Epithelial cell of prostate (primary cell): Measurements from ENCODE around the gene CBX4.

Source experiments
- DNase-seq: peaks from one replicate; pipeline ENCODE4 v3.0.0-alpha.2; 2011; ENCODE audit warnings: low read depth, low spot score
- H3K27ac ChIP-seq: fragments of 450-650 bp; 2 replicates; pipeline ENCODE4 v1.5.1; 2017; ENCODE audit warnings: mild to moderate bottlenecking

The CBX4 gene

DNA sequence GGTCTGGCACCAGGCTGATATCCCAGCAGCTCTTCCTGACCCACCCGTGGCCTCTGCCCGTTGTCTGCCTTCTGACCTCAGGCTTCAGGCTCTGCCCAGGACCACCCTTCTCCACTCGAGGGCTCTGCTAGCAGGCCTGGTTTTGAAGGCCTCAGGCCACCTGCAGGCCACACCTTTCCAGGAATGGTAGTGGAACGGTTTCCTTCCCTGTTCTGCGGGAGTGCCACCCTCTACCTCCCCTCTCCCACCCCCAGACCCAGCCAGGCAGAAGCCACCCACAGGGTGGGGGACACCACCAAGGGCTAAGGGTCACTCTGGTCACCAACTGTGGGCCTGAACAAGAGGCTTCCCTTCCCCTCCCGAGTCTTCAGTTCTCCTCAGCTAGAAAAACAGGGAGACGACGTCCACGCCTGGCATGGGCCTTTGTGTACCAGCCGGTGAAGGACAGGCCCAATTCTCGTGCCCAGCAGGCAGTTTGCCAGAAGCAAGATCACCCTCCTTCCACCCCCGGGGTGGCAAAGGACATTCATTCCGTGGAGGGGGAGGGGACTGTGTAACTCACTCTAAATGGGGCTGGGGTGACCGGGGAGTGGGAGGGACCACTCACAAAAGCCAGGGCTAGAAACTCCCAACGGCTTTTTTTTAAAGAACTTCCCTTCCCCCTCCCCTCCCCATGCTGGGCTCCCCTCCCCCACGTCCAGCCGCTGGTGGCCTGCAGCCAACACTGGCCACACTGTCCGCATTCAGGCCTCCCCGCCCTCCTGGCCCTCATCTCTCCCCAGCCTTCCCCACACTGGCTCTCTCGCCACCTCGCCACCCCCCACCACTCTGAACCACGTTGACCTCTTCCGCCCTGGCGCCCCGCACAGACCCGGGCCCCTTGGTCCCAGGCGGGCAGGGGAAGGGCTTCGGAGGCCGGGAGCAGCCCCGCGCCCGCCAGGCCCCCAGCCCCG is 7.7 kb downstream of the CBX4 start:
- no peak for DNase-seq
- no peak overlapping the region for H3K27ac ChIP-seq

DNA sequence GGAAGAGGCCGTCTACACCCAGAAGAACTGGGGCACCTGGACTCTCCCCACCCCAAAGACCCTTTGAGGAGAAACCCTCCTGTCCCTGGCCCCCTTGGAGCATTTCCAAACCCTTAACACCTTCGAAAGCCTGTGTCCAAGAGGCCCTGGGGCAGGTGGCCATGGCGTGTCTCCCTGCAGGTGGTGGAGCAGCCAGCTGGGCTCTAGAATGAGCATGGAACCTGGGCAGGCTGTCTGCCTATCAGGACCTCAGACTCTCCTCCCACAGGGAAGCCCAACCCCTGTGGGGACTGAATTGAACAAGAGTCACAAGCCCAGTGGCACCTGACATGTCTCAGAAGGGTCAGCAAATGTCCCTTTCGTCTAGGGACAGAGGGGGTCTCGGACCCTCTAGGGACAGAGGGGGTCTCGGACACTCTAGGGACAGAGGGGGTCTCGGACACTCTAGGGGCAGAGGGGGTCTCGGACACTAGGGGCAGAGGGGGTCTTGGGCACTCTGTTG is 8.4 kb downstream of the CBX4 start:
- no peak overlapping the region for H3K27ac ChIP-seq
- DNase-seq = no peak

DNA sequence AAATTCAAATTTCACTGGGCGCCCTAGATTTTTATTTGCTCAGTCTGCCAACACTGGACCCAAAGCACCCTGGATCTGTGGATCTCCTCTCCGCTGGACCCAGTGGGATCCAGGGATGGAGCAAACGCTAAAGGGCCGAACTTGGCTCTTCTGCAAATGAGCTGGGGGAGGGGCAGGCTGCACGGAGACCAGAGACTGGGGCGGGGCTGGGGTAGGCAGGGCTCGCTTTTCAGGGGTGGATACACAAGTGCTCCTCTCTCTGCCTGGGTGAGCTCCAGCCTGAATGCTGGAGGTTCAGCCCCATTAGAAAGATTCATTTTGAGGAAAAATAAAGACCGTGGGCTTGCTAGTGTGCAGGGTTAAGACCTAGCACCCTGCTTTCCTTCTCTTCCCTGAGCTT is 8.9 kb downstream of the CBX4 start:
- DNase-seq = no peak
- H3K27ac ChIP-seq = no peak overlapping the region

DNA sequence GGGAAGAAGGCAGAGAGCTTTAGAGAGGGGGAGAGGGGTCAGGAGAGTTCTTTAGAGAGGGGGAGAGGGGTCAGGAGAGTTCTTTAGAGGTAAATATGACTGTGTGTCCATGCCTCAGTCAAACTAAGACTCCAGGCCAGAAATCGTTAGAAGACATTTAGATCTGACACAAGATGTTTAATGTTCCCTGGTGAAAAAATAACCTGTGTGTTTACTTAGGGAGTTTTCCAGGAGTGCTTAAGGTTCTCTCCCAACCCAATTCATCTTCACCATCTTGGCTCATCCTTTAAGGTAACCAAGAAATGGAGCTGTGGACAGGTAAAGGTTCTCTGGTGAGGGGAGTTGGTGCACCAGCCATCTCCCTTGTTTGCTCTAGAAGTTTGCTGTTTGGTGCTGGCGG is 9.8 kb downstream of the CBX4 start:
- no peak overlapping the region for H3K27ac ChIP-seq
- DNase-seq = no peak

DNA sequence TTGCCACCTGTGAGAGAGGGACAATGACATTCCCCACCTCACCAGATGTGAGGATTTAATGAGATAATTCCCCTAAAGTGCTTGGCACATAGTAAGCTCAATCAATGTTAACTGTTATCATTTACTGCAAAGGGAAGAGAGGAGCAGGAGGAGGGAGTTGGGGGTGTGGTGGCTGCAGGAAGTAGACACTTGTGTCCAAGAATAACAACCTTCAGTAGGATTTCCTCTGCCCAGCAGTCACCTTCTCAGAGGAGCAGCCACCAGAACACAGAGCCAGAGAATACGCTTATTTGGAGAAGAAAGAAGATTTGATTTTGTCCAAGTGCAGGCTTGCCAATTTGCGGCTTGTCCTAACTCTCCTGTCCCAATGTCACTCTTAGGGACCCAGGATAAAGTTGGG is 10.2 kb downstream of the CBX4 start:
- H3K27ac ChIP-seq = no peak overlapping the region
- no peak for DNase-seq

DNA sequence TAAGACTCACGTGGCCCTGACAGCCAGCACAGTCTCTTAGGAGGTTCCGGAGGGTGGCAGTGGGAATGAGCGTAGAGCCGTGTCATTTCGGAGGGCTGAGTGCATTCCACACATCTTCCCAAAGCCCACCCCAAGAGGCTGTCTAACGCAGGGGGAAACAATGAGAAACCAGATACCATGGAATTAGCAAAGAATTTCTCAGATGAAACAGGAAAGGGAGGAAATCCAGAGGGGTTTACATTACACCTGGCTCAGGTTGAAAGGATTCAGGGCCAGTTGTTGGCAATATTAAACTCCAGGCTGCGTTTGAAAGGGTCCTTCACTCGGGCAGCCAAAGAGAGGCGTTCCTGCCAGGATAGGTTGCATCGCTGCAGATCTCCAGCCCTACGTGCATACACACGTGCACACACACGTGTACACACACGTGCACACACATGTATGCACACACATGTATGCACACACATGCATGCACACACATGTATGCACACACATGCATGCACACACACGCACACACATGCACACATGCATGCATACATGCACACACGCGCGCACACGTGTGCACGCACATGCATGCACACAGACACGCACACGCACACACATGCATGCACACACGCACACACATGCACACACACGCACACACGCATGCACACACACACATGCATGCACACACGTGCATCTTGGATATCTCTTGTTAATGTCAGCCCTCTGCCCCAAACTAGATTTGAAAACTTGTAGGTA is 12.2 kb downstream of the CBX4 start:
- no peak for DNase-seq
- no peak overlapping the region for H3K27ac ChIP-seq

DNA sequence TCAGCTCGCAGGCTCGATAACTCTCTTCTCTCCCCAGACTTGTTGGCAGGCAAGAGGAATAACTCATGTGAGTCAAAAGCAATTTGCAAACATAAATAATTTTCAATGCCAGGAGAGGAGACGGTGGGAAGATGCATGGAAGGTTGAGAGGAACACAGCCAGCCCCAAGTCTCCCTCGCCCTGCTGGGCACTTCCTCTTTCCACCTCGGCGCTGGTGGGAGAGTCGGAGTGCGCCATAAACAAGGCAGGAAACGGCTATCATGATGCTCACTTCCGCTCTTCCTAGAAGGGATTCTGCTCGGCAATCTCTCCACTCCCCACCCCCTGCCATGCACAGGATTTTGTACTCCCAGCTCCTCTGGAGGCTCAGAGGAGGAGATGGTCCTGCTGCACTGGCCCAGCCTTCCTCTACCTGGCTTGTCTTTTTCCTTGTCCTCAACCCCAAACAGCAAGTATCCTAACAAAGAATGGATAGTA is 13.0 kb downstream of the CBX4 start:
- H3K27ac ChIP-seq = no peak overlapping the region
- no peak for DNase-seq

DNA sequence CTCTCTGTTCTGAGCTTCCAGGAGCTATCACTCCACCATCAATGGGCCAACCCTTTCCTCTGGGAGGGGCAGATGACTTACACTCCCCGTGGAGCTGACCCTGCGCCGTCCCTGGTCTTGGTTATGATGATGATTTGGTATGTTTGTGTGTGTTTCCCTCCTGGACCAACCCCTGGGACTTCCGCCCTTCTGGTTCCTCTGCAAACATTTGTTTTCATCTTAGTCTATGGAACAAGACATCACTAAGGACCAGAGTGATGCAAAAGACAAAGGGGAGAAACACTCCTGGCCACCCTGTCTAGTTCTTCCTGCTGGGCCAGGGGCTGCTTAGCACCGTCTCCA is 13.7 kb downstream of the CBX4 start:
- no peak overlapping the region for H3K27ac ChIP-seq
- no peak for DNase-seq

DNA sequence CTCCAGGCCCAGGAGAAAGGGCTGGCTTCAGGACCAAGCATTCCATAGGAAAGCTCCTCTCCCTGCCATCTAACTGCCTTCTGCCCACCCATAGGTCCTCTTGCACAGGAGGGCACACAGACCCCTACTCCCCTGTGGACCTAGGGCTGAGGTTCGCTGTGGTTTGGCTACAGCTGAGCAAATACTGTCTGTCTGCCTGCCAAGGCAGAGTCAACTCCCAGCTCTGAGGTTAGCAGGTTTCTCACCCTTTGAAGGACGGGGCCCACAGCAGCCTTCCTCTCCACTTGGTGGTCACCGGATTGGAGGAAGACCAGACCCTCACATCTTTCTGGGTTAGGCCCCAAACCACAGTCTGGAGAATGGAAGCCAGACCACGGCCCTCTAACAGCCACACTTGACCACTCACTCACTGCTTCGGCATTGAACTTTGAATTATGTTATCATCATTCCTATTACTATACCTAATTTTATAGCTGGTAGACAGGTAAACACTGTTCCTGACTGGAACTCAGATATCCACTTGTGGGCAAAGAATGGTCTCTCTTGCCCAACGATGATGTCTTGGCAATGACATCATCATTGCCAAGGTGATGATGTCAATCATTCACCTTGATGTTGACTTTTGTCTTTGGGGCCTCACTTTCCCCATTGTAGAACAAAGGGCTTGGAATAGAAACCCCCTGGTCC is 14.2 kb downstream of the CBX4 start:
- H3K27ac ChIP-seq = no peak overlapping the region
- no peak for DNase-seq

DNA sequence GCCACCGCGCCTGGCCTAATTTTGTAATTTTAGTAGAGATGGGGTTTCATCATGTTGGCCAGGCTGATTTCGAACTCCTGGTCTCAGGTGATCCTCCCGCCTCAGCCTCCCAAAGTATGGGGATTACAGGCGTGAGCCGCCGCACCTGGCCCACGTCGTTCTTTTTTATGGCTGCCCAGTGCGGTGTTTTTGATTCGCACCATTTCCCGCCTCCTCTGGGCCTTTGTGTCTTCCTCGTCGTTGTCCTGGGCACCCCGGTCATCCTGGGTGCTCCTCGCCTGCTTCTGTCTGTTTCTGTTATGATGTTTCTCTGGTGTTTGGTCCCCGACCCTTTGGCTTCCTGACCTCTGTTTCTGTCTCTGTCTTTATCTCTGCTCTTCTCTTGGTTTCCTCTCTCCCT is 15.0 kb downstream of the CBX4 start:
- DNase-seq = no peak
- no peak overlapping the region for H3K27ac ChIP-seq

DNA sequence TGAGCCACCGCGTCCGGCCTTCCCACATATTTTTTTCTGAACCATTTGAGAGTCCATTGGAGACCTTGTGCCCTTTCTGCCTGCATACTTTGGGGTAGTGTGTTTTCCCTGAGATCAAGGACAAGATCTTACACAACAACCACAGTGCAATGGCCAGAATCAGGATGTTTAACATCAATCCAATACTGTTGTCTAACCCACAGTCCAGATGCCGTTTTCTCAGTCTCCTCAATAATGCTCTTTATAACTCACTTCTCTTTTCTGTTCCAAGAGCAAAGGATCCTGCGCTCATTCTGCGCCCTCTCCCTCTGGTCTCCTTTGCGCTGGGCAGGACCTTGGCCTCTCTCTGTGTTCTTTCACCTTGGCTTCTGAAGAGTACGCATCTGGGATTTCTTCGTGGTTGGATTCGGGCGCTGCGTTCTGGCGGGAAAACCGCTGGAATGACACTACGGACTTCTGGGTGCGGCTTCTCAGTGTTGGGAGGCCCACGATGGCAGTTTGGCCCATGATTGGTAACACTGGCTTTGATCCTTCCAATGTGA is 16.6 kb downstream of the CBX4 start:
- no peak for DNase-seq
- H3K27ac ChIP-seq = no peak overlapping the region

DNA sequence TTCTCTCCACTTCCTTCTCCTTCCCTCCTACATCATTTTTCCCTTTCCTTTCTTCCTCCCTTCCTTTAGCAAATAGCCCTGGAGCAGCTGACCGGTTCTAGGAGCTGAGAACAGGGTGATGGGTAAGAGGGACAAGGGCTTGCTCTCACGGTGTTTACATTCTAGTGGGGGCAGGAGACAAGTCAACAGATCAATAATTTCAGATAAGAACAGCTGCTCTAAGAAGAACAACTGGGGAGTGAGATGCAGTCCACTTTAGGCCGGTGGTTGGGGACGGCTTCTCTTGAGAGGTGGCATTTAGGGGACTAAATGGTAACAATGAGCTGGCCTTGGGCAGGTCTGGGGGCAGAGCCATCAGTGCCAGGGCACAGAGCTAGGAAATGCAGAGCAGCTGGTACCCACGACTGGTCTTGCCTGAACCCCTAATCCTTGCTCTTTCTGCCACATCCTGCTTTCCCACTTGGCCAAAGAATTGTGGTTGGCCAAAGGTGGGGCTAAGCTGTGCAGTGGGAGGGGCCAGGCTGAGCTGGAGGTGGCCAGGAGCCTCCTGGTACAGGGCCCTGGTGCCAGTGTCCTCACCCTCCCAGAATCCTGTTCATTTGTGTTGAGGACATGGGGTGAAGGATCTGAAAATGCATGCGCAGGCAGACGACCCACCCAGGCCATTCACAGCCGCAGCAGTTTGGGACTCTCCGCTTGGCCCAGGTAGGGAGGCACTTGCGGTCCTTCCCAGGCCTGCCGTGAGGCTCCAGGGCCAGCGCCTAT is 17.7 kb downstream of the CBX4 start:
- no peak for DNase-seq
- no peak overlapping the region for H3K27ac ChIP-seq

DNA sequence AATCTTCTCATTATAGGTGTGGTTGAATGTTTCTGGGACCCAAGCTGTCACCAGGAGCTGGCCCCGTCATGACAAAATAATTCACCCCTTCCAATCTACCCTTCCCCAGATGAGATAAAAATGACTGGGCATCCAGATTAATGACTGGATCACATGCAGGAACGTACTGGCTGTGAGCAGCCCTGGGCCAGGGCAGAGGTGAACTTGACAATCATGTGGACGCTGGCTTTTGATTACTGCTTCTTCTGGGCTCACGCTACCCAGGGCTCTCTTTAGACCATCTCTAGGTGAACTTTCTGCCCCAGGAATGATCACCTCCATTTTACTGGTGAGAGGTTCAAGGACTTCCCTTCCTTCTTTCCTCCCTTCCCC is 18.3 kb downstream of the CBX4 start:
- H3K27ac ChIP-seq = no peak overlapping the region

DNA sequence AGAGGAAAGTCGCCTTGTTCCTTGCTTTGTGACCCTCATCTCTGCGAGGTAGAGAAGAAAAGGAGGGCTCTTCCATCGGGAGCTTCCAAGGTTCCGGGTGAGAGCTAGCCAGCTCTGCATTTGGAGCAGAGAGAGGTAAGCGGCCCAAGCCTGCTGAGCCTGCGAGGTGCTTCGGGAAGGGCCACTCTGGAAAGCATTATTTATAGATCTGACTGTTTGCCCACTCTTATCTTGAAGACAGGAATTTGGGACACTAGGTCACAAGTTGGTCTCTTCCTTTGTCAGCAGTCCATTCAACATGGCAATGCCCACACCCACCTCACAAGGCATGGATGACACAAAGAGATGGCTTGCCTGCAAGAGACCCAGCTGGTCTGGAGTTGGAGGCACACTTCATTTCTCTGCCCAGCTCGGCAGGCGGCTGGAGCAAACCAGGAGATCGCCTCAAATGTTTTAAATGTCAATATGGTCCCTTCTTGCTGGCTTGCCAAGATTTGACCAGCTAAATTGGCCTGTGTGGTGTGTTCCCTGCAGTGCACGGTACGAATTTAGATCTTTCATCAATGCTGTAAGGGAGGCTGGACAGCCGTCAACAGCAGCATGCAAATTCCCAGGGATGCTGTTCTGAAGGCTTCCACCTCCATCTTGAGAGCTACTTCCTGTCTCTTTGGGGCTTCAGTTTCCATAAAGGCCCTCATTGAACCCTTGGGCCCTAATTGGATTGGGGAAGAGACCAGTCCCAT is 19.5 kb downstream of the CBX4 start:
- no peak overlapping the region for H3K27ac ChIP-seq

More for the DNA sequence above, 18.3 kb downstream of the CBX4 start:
- no peak for DNase-seq

DNA sequence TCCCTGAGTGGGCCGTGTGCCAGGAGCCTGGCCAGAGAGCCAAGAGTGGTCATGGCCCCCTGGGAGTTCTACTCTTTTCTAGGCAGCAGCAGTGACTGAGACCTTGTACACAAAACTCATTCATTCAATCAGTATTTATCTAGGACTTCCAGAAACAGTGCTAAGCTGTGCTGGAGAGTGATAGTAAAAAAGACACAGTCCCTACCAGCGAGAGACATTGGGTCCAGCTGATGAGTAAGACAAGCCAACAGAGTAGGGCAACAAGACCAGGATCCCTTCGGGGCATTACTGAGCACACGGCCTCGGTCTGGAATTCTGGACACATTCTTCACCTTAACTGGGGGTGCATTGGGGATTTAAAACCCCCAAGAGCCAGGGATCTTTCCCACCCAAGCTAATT is 20.2 kb downstream of the CBX4 start:
- no peak for DNase-seq
- H3K27ac ChIP-seq = no peak overlapping the region

More for the DNA sequence above, 19.5 kb downstream of the CBX4 start:
- no peak for DNase-seq

DNA sequence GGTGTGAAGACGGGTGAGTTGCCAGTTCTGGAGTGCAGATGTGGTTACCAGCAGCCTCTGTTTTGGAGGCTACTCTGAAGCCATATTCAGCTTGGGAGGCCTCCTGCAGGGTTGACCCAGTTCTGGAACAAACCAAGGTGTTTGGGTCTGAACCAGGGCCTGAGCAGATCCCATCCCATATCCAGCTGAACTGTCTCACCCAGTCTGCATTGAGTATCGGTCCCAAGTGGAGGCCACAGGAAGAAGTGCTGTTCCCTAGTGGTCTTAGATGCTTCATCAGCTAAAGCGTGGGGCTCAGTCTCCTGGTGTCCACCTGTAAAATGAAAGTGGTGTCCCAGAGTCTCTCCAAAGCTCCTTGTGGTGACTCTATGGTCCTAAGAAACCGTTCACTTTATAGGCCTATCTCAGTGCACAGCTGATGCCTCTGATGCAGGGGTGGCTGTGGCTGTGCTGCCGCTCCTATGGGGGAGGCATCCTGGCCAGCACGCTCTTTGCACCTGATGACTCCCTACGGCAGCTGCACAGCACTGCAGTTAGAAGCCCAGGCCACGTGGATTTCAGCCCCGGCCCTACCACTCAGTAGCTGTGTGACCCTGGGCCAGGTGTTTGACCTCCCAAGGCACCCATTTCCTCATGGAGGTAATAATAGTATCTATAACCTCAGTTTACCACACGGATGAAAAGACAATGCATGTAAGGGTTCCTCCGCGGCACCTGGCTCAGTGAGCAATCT is 21.0 kb downstream of the CBX4 start:
- H3K27ac ChIP-seq = no peak overlapping the region
- DNase-seq = no peak

DNA sequence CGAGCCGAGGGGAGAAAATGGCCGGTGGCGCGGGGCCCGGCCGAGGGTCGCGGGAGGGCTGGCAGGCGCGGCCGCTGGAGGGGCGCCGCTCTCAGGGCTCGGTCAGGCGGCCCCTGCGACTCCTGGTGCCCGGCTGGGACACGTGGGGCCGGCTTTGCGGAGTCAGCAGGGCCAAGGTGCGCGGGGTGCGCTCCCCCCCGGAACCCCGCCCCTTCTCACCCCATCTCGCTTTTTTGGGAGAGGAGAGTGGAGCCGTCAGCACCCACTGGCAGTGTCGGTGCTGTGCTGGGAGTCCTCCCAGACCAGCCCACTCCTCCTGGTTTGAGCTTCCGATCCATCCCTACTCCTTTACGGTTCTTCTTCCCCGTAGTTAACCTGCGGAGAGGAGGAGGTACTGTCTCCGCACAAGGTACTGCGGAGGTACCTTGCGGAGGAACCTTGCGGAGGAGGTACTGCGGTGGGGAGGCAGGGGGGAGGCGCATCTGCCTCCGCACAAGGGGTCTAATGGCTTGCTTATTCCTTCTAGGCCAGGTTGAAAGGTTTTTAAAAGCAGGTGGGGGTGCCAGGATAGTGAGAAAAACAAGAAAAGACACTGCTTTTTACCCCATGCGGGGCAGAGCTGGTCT is 23.3 kb downstream of the CBX4 start:
- no peak for DNase-seq
- no peak overlapping the region for H3K27ac ChIP-seq
